Measurements from ENCODE around the gene GATA2.
A peak's percentile ranks its signal among the peaks of the same experiment; 100 is the strongest.

GATA2 gene

GRCh38 chr3:128524374-128525299 lies 31.6 kb upstream of the GATA2 start:
- peak; percentile 76 for DNase-seq (ENCODE audit: low read depth)
- peak overlapping the region; percentile 58 for H3K4me3 ChIP-seq (ENCODE audit: low read depth, low read length)
- TF ChIP-seq POLR2A (IDR thresholded peaks at IDR 0.05; ENCODE audit: extremely low read depth, insufficient read length), result peak; percentile 72
- no peak for TF ChIP-seq CTCF (IDR thresholded peaks at IDR 0.05; ENCODE audit: low read depth, low read length)
- TF ChIP-seq MYC (IDR thresholded peaks at IDR 0.05; ENCODE audit: low read depth, low read length), result peak; percentile 49; the same call in 1 of the 2 replicates

GRCh38 chr3:128523591-128523990 lies 30.6 kb upstream of the GATA2 start:
- TF ChIP-seq POLR2A (IDR thresholded peaks at IDR 0.05; ENCODE audit: extremely low read depth, insufficient read length) (peak; percentile 83), MAX (IDR thresholded peaks at IDR 0.05; ENCODE audit: low read depth, low read length) (peak; percentile 87), MYC (IDR thresholded peaks at IDR 0.05; ENCODE audit: low read depth, low read length) (peak; percentile 93), CTCF (IDR thresholded peaks at IDR 0.05; ENCODE audit: low read depth, low read length) (no peak)
- H3K4me3 ChIP-seq (ENCODE audit: low read depth, low read length), result peak overlapping the region; percentile 58
- DNase-seq (ENCODE audit: low read depth), result peak; percentile 97

GRCh38 chr3:128521715-128522114 lies 28.7 kb upstream of the GATA2 start:
- H3K4me3 ChIP-seq (ENCODE audit: low read depth, low read length), result no peak overlapping the region
- TF ChIP-seq POLR2A (IDR thresholded peaks at IDR 0.05; ENCODE audit: extremely low read depth, insufficient read length) (no peak), CTCF (IDR thresholded peaks at IDR 0.05; ENCODE audit: low read depth, low read length) (no peak), MYC (IDR thresholded peaks at IDR 0.05; ENCODE audit: low read depth, low read length) (no peak), MAX (IDR thresholded peaks at IDR 0.05; ENCODE audit: low read depth, low read length) (no peak)
- peak; percentile 29 for DNase-seq (ENCODE audit: low read depth)

- TF ChIP-seq MYC (IDR thresholded peaks at IDR 0.05; ENCODE audit: low read depth, low read length) (no peak), CTCF (IDR thresholded peaks at IDR 0.05; ENCODE audit: low read depth, low read length) (no peak), MAX (IDR thresholded peaks at IDR 0.05; ENCODE audit: low read depth, low read length) (no peak), POLR2A (IDR thresholded peaks at IDR 0.05; ENCODE audit: extremely low read depth, insufficient read length) (no peak)
- H3K4me3 ChIP-seq (ENCODE audit: low read depth, low read length), result no peak overlapping the region
- DNase-seq (ENCODE audit: low read depth), result no peak
Measured at GRCh38 chr3:128518587-128519490, 25.8 kb upstream of the GATA2 start.

- DNase-seq (ENCODE audit: low read depth), result no peak
- no peak overlapping the region for H3K4me3 ChIP-seq (ENCODE audit: low read depth, low read length)
- TF ChIP-seq POLR2A (IDR thresholded peaks at IDR 0.05; ENCODE audit: extremely low read depth, insufficient read length), result no peak
- TF ChIP-seq CTCF (IDR thresholded peaks at IDR 0.05; ENCODE audit: low read depth, low read length), result no peak
- no peak for TF ChIP-seq MAX (IDR thresholded peaks at IDR 0.05; ENCODE audit: low read depth, low read length)
- TF ChIP-seq MYC (IDR thresholded peaks at IDR 0.05; ENCODE audit: low read depth, low read length), result no peak
Measured at GRCh38 chr3:128517648-128518047, 24.6 kb upstream of the GATA2 start.

Measured in NB4 (cell line).